Nephron (organoid): Measurements from ENCODE around the gene LIN54.

ENCODE experiments used
- H3K27ac Mint-ChIP-seq, 3 experiments: 2 replicates each; pipeline ENCODE4 v1.8.0; 2020; ENCODE audit warnings: mixed read lengths in 3 of 3, mild to moderate bottlenecking in 2 of 3, moderate library complexity in 1 of 3
- H3K27me3 Mint-ChIP-seq: 2 replicates; pipeline ENCODE4 v1.8.0; 2021; ENCODE audit warnings: low read depth, mild to moderate bottlenecking, moderate library complexity, mixed read lengths
- H3K36me3 Mint-ChIP-seq: 2 replicates; pipeline ENCODE4 v1.8.0; 2020; ENCODE audit warnings: low read depth, mixed read lengths
- H3K4me1 Mint-ChIP-seq: 2 replicates; pipeline ENCODE4 v1.8.0; 2020; ENCODE audit warnings: mixed read lengths
- H3K4me3 Mint-ChIP-seq, 3 experiments: 2 replicates each; pipeline ENCODE4 v1.8.0; 2020; ENCODE audit warnings: mild to moderate bottlenecking in 3 of 3, mixed read lengths in 3 of 3, moderate library complexity in 2 of 3
- H3K9me3 Mint-ChIP-seq: 2 replicates; pipeline ENCODE4 v1.8.0; 2020; ENCODE audit warnings: mixed read lengths
- CTCF ChIP-seq, 3 experiments: fragments of 200-600 bp; sonication (generic); IDR thresholded peaks; one replicate each; pipeline ENCODE4 v1.5.0; 2021; ENCODE audit warnings: antibody characterized with exemption in 3 of 3; ENCODE audit not compliant: unreplicated experiment in 3 of 3

LIN54 gene

DNA sequence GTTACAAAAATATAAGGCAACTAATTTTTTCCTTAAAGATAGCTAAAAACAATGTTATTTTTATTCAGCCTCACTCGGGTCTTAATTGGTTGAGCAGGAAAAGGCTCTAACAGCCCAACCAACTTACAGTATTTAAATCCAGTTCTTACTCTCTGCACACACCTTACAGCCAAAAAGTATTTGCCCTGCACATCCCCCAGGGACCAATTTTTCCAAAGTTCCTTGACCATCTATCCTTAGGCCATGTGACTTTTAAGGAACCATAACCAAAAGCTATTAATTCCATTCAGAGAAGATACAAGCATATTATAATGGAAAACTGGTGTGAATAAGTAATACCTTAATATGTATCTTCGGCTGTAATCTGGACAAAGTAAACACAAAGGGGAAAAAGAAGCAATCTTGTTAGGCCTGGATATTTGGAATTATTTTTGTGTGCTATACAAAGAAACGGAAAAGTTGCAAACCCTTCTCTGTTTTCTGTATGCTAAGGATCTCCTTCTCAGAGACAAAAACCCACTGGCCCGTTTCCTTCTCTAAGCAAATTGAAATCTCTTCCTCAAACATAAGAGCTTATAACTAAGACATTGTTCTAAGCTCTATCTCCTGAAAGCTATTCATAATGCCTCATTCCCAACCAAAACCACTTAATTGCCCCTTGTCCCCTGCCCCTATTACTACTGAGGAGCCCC lies 111.1 kb downstream of the LIN54 start:
- Mint-ChIP-seq H3K27ac (no peak overlapping the region), H3K4me3 (no peak overlapping the region), H3K27me3 (no peaks in the 10 kb centered on the region), H3K4me1 (peaks cover 17% of the 10 kb centered on the region), H3K9me3 (no peaks in the 10 kb centered on the region), H3K36me3 (peaks cover 13% of the 10 kb centered on the region)
- TF ChIP-seq CTCF (IDR thresholded peaks at IDR 0.05; ENCODE audit: unreplicated experiment in 3 of 3): no peak

- Mint-ChIP-seq H3K4me1 (peaks cover 21% of the 10 kb centered on the region), H3K27ac (peak overlapping the region in 1 of 3 experiments; percentile 88), H3K36me3 (peaks cover 22% of the 10 kb centered on the region), H3K9me3 (no peaks in the 10 kb centered on the region), H3K4me3 (no peak overlapping the region), H3K27me3 (no peaks in the 10 kb centered on the region)
- TF ChIP-seq CTCF (IDR thresholded peaks at IDR 0.05; ENCODE audit: unreplicated experiment in 3 of 3): peak; percentile 30 to 41 (median 40)
These were observed 112.0 kb downstream of the LIN54 start for GRCh38 chr4:82898322-82899243.

- Mint-ChIP-seq H3K4me3 (peak overlapping the region; percentile 34 to 43 (median 34)), H3K27ac (peak overlapping the region in 2 of 3 experiments; percentile 24 to 62), H3K4me1 (peaks cover 31% of the 10 kb centered on the region), H3K9me3 (no peaks in the 10 kb centered on the region), H3K36me3 (peaks cover 26% of the 10 kb centered on the region), H3K27me3 (no peaks in the 10 kb centered on the region)
- TF ChIP-seq CTCF (IDR thresholded peaks at IDR 0.05; ENCODE audit: unreplicated experiment in 3 of 3): no peak
These were observed 113.9 kb downstream of the LIN54 start for GRCh38 chr4:82896755-82897154.

- Mint-ChIP-seq H3K4me1 (peaks cover 39% of the 10 kb centered on the region), H3K4me3 (peak overlapping the region in 2 of 3 experiments; percentile 9 to 50), H3K36me3 (peaks cover 26% of the 10 kb centered on the region), H3K27me3 (no peaks in the 10 kb centered on the region), H3K27ac (peak overlapping the region in 2 of 3 experiments; percentile 45 to 52), H3K9me3 (no peaks in the 10 kb centered on the region)
- TF ChIP-seq CTCF (IDR thresholded peaks at IDR 0.05; ENCODE audit: unreplicated experiment in 3 of 3): no peak
These were observed 116.7 kb downstream of the LIN54 start for GRCh38 chr4:82893942-82894341.

- no peaks in the 10 kb centered on the region for H3K27me3 Mint-ChIP-seq
- peaks cover 32% of the 10 kb centered on the region for H3K4me1 Mint-ChIP-seq
- H3K9me3 Mint-ChIP-seq: no peaks in the 10 kb centered on the region
- peak overlapping the region; percentile 96 to 99 (median 97) for H3K27ac Mint-ChIP-seq
- H3K4me3 Mint-ChIP-seq: peak overlapping the region; percentile 95 to 99 (median 95)
- TF ChIP-seq CTCF (IDR thresholded peaks at IDR 0.05; ENCODE audit: unreplicated experiment in 3 of 3): no peak
- peaks cover 28% of the 10 kb centered on the region for H3K36me3 Mint-ChIP-seq
These were observed 118.2 kb downstream of the LIN54 start for GRCh38 chr4:82892467-82892802.
